Dendritic cell treated with granulocyte-macrophage colony-stimulating factor and Interleukin-4, amounts not matched to agents 40 ng/mL and 50 ng/mL, for 4 days (primary cell): Measurements from ENCODE around the gene FEZF2.

Experiments used
- H3K27ac Mint-ChIP-seq: one replicate; pipeline ENCODE4 v1.8.0; 2022; ENCODE audit warnings: mild to moderate bottlenecking, mixed read lengths
- H3K27me3 Mint-ChIP-seq: one replicate; pipeline ENCODE4 v1.8.0; 2022; ENCODE audit warnings: mild to moderate bottlenecking, mixed read lengths
- H3K36me3 Mint-ChIP-seq: one replicate; pipeline ENCODE4 v1.8.0; 2022; ENCODE audit warnings: low read depth, mixed read lengths
- H3K4me1 Mint-ChIP-seq: one replicate; pipeline ENCODE4 v1.8.0; 2022; ENCODE audit warnings: low read depth, mixed read lengths
- H3K4me3 Mint-ChIP-seq: one replicate; pipeline ENCODE4 v1.8.0; 2022; ENCODE audit warnings: mild to moderate bottlenecking, moderate library complexity, mixed read lengths
- H3K9me3 Mint-ChIP-seq: one replicate; pipeline ENCODE4 v1.8.0; 2022; ENCODE audit warnings: mixed read lengths
- intact Hi-C: fragments of 100-400 bp; cut with micrococcal nuclease; formaldehyde crosslinking; loops from one replicate; pipeline ENCODE4 v1.15.0; 2022

FEZF2 gene

DNA sequence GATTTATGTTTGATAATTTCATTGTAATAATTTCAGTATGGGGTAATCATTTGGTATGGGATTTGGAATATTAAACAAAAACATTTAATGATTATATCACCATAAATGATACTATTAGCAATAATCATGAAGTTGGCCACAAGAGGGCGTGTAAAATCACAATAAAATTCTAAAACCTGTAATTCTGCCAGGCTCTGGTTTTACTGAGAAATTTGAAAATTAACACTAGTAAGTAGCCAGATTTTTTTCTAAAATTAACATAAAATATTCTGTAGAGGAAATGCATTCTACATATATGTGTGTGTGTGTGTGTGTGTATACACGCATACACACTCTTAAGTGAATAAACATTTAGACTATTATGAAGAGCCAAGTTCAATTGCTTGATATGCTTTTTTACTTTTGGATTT is 40.5 kb downstream of the FEZF2 start:
- Mint-ChIP-seq H3K36me3 (no peaks in the 10 kb centered on the region), H3K4me3 (no peak overlapping the region), H3K9me3 (no peaks in the 10 kb centered on the region), H3K27ac (no peak overlapping the region), H3K4me1 (no peaks in the 10 kb centered on the region), H3K27me3 (no peaks in the 10 kb centered on the region)
- intact Hi-C loops, result loop anchor here (5.0 kb wide), 1 partner anchor 1484 kb away; the partner anchor contains the start of gene C3orf49

DNA sequence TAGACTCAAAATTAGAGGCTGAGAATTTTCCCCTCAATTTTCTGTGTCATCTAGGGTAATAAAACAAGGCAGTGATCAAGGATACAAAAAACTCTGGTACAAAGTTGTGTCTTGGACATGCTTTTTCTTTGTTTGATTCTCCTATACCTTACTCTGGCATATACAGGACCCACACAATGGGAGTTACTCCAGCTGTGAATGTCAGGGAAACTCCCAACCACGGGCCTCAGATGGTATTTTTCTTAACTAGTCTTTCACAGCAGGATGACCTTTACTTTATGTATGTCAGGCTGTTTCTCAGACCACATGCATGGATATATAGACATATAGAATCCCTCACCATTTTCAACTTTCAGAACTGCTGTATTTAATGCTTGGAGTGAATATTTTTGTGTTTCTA is 41.3 kb downstream of the FEZF2 start:
- no peaks in the 10 kb centered on the region for H3K27me3 Mint-ChIP-seq
- H3K36me3 Mint-ChIP-seq, result no peaks in the 10 kb centered on the region
- H3K4me1 Mint-ChIP-seq, result no peaks in the 10 kb centered on the region
- H3K27ac Mint-ChIP-seq, result no peak overlapping the region
- intact Hi-C loops, result loop anchor here (5.0 kb wide), 1 partner anchor 1485 kb away; the partner anchor contains the start of gene C3orf49
- H3K9me3 Mint-ChIP-seq, result no peaks in the 10 kb centered on the region
- H3K4me3 Mint-ChIP-seq, result no peak overlapping the region

DNA sequence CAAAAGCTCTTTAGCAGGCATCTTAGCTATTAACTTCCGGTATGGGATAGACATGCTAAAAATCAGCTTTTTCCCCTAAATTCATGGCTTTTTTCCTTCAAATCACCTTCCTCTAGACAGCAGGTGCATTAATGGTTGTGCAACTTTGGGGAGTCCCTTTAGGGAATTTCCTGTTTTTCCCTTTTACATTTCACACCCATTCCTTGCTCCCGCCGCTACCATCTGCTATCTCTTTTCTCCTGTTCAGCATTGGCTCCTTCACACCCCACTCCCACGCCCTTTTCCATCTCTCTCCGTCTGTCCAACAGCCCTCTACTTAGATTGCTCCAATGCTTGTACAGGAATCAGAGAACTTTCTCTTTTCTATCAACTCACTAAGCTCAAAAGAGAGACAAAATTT is 43.4 kb downstream of the FEZF2 start:
- intact Hi-C loops, result loop anchor here (5.0 kb wide), 1 partner anchor 1487 kb away; the partner anchor contains the start of gene C3orf49
- H3K27me3 Mint-ChIP-seq, result no peaks in the 10 kb centered on the region
- H3K4me1 Mint-ChIP-seq, result no peaks in the 10 kb centered on the region
- H3K36me3 Mint-ChIP-seq, result no peaks in the 10 kb centered on the region
- no peaks in the 10 kb centered on the region for H3K9me3 Mint-ChIP-seq
- H3K4me3 Mint-ChIP-seq, result no peak overlapping the region
- no peak overlapping the region for H3K27ac Mint-ChIP-seq

DNA sequence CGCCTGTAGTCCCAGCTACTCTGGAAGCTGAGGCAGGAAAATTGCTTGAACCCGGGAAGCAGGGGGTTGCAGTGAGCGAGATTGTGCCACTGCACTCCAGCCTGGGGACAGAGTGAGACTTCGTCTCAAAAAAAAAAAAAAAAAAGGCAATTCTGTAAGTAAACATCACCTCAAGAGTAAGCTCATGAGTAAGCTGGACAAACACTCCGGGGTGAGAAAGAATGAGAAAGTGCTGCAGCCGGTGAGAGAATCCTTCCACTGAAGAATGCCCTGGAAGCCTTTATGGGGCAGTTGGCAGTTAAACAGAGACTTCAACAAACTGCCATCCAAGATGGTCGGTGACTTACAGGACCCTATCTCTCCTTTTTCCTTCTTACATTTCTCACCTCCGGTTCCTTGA is 47.5 kb downstream of the FEZF2 start:
- Mint-ChIP-seq H3K36me3 (no peaks in the 10 kb centered on the region), H3K4me1 (no peaks in the 10 kb centered on the region), H3K4me3 (no peak overlapping the region), H3K27me3 (no peaks in the 10 kb centered on the region), H3K27ac (no peak overlapping the region), H3K9me3 (no peaks in the 10 kb centered on the region)
- intact Hi-C loops, result no loop called here

DNA sequence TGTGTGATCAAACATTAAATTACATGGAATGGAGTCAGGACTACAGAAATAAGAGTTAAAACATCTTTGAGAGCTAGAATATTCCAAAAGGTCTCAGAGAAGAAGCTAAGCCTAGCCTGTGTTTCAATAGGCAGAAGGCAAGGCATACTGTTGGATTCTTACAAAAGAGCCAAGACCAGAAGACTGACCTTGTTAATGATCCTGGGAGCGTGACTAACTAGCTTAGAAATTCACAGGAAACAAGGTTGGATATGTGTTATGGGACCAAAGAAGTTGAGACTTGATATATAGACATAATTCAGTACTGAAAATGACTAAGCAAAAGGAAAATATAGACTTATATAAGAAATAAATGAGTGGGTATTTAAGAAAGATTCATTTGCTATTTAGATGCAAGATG is 50.1 kb downstream of the FEZF2 start:
- Mint-ChIP-seq H3K9me3 (no peaks in the 10 kb centered on the region), H3K36me3 (peaks cover 6% of the 10 kb centered on the region), H3K27ac (no peak overlapping the region), H3K27me3 (peaks cover 10% of the 10 kb centered on the region), H3K4me3 (no peak overlapping the region), H3K4me1 (peaks cover 6% of the 10 kb centered on the region)
- intact Hi-C loops, result no loop called here
